Measurements from ENCODE around the gene PTGES2.

PTGES2 gene

GRCh38 chr9:128163523-128164306 lies 36.2 kb upstream of the PTGES2 start:
- Histone ChIP-seq H3K4me1 (ENCODE audit: low read length) (peaks cover 8% of the 10 kb centered on the region), H3K9ac (ENCODE audit: low read length) (no peak overlapping the region), H3K4me2 (ENCODE audit: low read depth, low read length) (no peak overlapping the region), H3K9me2 (replicated peaks; ENCODE audit: insufficient read depth, low read length) (no peaks in the 10 kb centered on the region), H3K27me3 (replicated peaks; ENCODE audit: insufficient read depth, low read length) (no peaks in the 10 kb centered on the region), H3K9me3 (replicated peaks; ENCODE audit: insufficient read depth, low read length) (no peaks in the 10 kb centered on the region), H3F3A (ENCODE audit: insufficient read depth, low read length) (no peaks in the 10 kb centered on the region; the same call in 1 of the 2 replicates), H3K36me3 (replicated peaks; ENCODE audit: insufficient read depth, low read length) (no peaks in the 10 kb centered on the region), H3K79me2 (ENCODE audit: low read length) (peaks cover 8% of the 10 kb centered on the region; the same call in 1 of the 2 replicates), H3K4me3 (ENCODE audit: low read length) (no peak overlapping the region), H2AFZ (ENCODE audit: low read length) (no peak overlapping the region), H3K27ac (ENCODE audit: low read length) (no peak overlapping the region), H4K20me1 (ENCODE audit: insufficient read depth, low read length) (no peaks in the 10 kb centered on the region)
- no peak for DNase-seq
- TF ChIP-seq EZH2 (optimal IDR thresholded peaks at IDR 0.05; ENCODE audit: low read depth, low read length) (no peak), CTCF (IDR thresholded peaks at IDR 0.05; ENCODE audit: low read length) (no peak), EZH2phosphoT487 (IDR thresholded peaks at IDR 0.05; ENCODE audit: low read length) (no peak)

GRCh38 chr9:128163027-128163515 lies 35.5 kb upstream of the PTGES2 start:
- H3K9me2 ChIP-seq (replicated peaks; ENCODE audit: insufficient read depth, low read length): no peaks in the 10 kb centered on the region
- no peak overlapping the region for H3K27ac ChIP-seq (ENCODE audit: low read length)
- H3K79me2 ChIP-seq (ENCODE audit: low read length): peaks cover 8% of the 10 kb centered on the region; the same call in 1 of the 2 replicates
- H3K4me3 ChIP-seq (ENCODE audit: low read length): no peak overlapping the region
- no peaks in the 10 kb centered on the region; the same call in 1 of the 2 replicates for H3F3A ChIP-seq (ENCODE audit: insufficient read depth, low read length)
- no peaks in the 10 kb centered on the region for H3K36me3 ChIP-seq (replicated peaks; ENCODE audit: insufficient read depth, low read length)
- H4K20me1 ChIP-seq (ENCODE audit: insufficient read depth, low read length): no peaks in the 10 kb centered on the region
- no peaks in the 10 kb centered on the region for H3K9me3 ChIP-seq (replicated peaks; ENCODE audit: insufficient read depth, low read length)
- H3K9ac ChIP-seq (ENCODE audit: low read length): no peak overlapping the region
- H3K4me2 ChIP-seq (ENCODE audit: low read depth, low read length): no peak overlapping the region
- no peaks in the 10 kb centered on the region for H3K27me3 ChIP-seq (replicated peaks; ENCODE audit: insufficient read depth, low read length)
- no peak for DNase-seq
- TF ChIP-seq EZH2phosphoT487 (IDR thresholded peaks at IDR 0.05; ENCODE audit: low read length): no peak
- TF ChIP-seq CTCF (IDR thresholded peaks at IDR 0.05; ENCODE audit: low read length): no peak
- TF ChIP-seq EZH2 (optimal IDR thresholded peaks at IDR 0.05; ENCODE audit: low read depth, low read length): no peak
- H3K4me1 ChIP-seq (ENCODE audit: low read length): peaks cover 8% of the 10 kb centered on the region
- H2AFZ ChIP-seq (ENCODE audit: low read length): no peak overlapping the region

- TF ChIP-seq EZH2 (optimal IDR thresholded peaks at IDR 0.05; ENCODE audit: low read depth, low read length) (no peak), CTCF (IDR thresholded peaks at IDR 0.05; ENCODE audit: low read length) (no peak)
- H3K36me3 ChIP-seq (replicated peaks; ENCODE audit: insufficient read depth, low read length): no peaks in the 10 kb centered on the region
- no peaks in the 10 kb centered on the region; the same call in 1 of the 2 replicates for H3F3A ChIP-seq (ENCODE audit: insufficient read depth, low read length)
- H3K9ac ChIP-seq (ENCODE audit: low read length): no peak overlapping the region
- H3K4me3 ChIP-seq (ENCODE audit: low read length): no peak overlapping the region
- H3K9me3 ChIP-seq (replicated peaks; ENCODE audit: insufficient read depth, low read length): no peaks in the 10 kb centered on the region
- no peak overlapping the region for H3K4me2 ChIP-seq (ENCODE audit: low read depth, low read length)
- H2AFZ ChIP-seq (ENCODE audit: low read length): no peak overlapping the region
- no peak for DNase-seq
- H3K79me2 ChIP-seq (ENCODE audit: low read length): peaks cover 8% of the 10 kb centered on the region; the same call in 1 of the 2 replicates
- H3K4me1 ChIP-seq (ENCODE audit: low read length): peaks cover 8% of the 10 kb centered on the region
- H3K9me2 ChIP-seq (replicated peaks; ENCODE audit: insufficient read depth, low read length): no peaks in the 10 kb centered on the region
- H4K20me1 ChIP-seq (ENCODE audit: insufficient read depth, low read length): no peaks in the 10 kb centered on the region
- H3K27ac ChIP-seq (ENCODE audit: low read length): no peak overlapping the region
- H3K27me3 ChIP-seq (replicated peaks; ENCODE audit: insufficient read depth, low read length): no peaks in the 10 kb centered on the region
Observed at GRCh38 chr9:128162215-128163026, 34.9 kb upstream of the PTGES2 start.

Data from MM.1S (cell line).